SIG-M5 (cell line): ENCODE data around the gene BHLHE23.

ENCODE experiments used
- DNase-seq: peaks from one replicate; lab custom pipeline; 2025; lab: John Stamatoyannopoulos, UW

Gene BHLHE23

GRCh38 chr20:62971950-62972844, 34.6 kb downstream of the BHLHE23 start:
- no peak for DNase-seq

- DNase-seq, result no peak
Measured at GRCh38 chr20:62971211-62971949, 35.4 kb downstream of the BHLHE23 start.

GRCh38 chr20:62970307-62971210, 36.2 kb downstream of the BHLHE23 start:
- no peak for DNase-seq

- no peak for DNase-seq
Measured at GRCh38 chr20:62969939-62970306, 36.8 kb downstream of the BHLHE23 start.

- DNase-seq, result no peak
Measured at GRCh38 chr20:62969179-62969760, 37.5 kb downstream of the BHLHE23 start.

- DNase-seq, result no peak
Measured at GRCh38 chr20:62968378-62969178, 38.2 kb downstream of the BHLHE23 start.

GRCh38 chr20:62967628-62968351, 39.0 kb downstream of the BHLHE23 start:
- no peak for DNase-seq

GRCh38 chr20:62967149-62967501, 39.6 kb downstream of the BHLHE23 start:
- DNase-seq, result no peak

- DNase-seq, result no peak
Measured at GRCh38 chr20:62966212-62967148, 40.3 kb downstream of the BHLHE23 start.

GRCh38 chr20:62965363-62965771, 41.4 kb downstream of the BHLHE23 start:
- DNase-seq, result no peak

GRCh38 chr20:62964700-62965099, 42.1 kb downstream of the BHLHE23 start:
- no peak for DNase-seq

GRCh38 chr20:62963614-62964397, 43.0 kb downstream of the BHLHE23 start:
- no peak for DNase-seq

- no peak for DNase-seq
Measured at GRCh38 chr20:62962891-62963613, 43.7 kb downstream of the BHLHE23 start.

GRCh38 chr20:62962221-62962879, 44.4 kb downstream of the BHLHE23 start:
- DNase-seq, result no peak

GRCh38 chr20:62961799-62962198, 45.0 kb downstream of the BHLHE23 start:
- no peak for DNase-seq

GRCh38 chr20:62961310-62961783, 45.4 kb downstream of the BHLHE23 start:
- no peak for DNase-seq
